ENCODE results near the gene YBX3. TPM values are rescaled to one million over a fixed set of nuclear protein-coding genes. Genes with fewer than 3 reads are reported as not detected.

YBX3 gene
- polyA plus RNA-seq, 1 donor (not counting 4 experiments of a cell fraction or from before 2014, with no cell fraction given), result 170 TPM

DNA sequence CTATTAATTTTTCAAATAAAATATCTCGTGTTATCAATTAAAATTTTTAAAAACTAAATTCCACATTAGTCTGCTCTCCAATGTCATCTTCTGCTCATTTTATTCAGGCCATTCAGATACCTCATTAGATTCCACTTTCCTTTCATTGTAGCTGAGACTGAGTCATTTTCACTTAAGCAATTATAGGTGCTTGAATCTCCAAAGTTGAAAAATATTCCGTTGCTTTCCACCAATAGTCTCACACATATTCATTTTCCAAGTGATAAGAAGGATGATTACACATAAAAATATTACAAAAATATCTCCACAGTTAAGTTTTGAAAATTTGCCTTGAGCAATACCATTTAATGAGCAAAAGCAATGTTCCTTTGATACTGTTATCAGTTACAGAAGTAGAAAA lies 36.5 kb upstream of the YBX3 start:
- no peaks in the 10 kb centered on the region for H4K20me1 ChIP-seq (ENCODE audit: control insufficient read depth, extremely low read depth, insufficient read depth, low read length)
- H3K9me1 ChIP-seq (ENCODE audit: control insufficient read depth, extremely low read depth, insufficient read depth, low read length), result no peaks in the 10 kb centered on the region
- DNase-seq (ENCODE audit: low read depth, low spot score) (no peak), FAIRE-seq (no peak)
- H2AFZ ChIP-seq (ENCODE audit: control insufficient read depth, low read length), result no peak overlapping the region
- H3K4me1 ChIP-seq (ENCODE audit: control insufficient read depth, extremely low read depth, insufficient read depth, low read length), result no peaks in the 10 kb centered on the region
- dilution Hi-C loops (cut with MboI; ENCODE audit: extremely low pct_ligation_motif_present, low sequenced_read_pairs), result no loop called here
- no peak overlapping the region for H3K9ac ChIP-seq (ENCODE audit: control insufficient read depth, extremely low read depth, insufficient read depth, low read length)
- H3K36me3 ChIP-seq (ENCODE audit: control insufficient read depth in 2 of 2, extremely low read depth in 1 of 2, insufficient read depth in 2 of 2, low read length in 2 of 2), result no peaks in the 10 kb centered on the region
- H3K27ac ChIP-seq (ENCODE audit: control insufficient read depth, insufficient read depth, low read length), result no peak overlapping the region
- TF ChIP-seq CTCF (optimal IDR thresholded peaks at IDR 0.05 in 1 of 3, IDR thresholded peaks at IDR 0.05 in 1 of 3, conservative IDR thresholded peaks at IDR 0.05 in 1 of 3; ENCODE audit: extremely low read depth in 1 of 3, insufficient read depth in 2 of 3, low read length in 3 of 3), result no peak
- TF ChIP-seq EZH2 (IDR thresholded peaks at IDR 0.05; ENCODE audit: low read length), result no peak
- H3K4me2 ChIP-seq (ENCODE audit: control insufficient read depth, extremely low read depth, insufficient read depth, low read depth, low read length), result no peak overlapping the region
- no peak overlapping the region for H3K4me3 ChIP-seq (ENCODE audit: control insufficient read depth in 2 of 3, extremely low read depth in 1 of 3, insufficient read depth in 2 of 3, low read depth in 1 of 3, low read length in 3 of 3)
- peaks cover 5% of the 10 kb centered on the region for H3K9me3 ChIP-seq (ENCODE audit: control insufficient read depth, low read depth, low read length)
- H3K79me2 ChIP-seq (ENCODE audit: control insufficient read depth, insufficient read depth, low read length), result no peaks in the 10 kb centered on the region
- H3K27me3 ChIP-seq (ENCODE audit: control insufficient read depth, extremely low read depth, insufficient read depth, low read length), result peaks cover 11% of the 10 kb centered on the region

DNA sequence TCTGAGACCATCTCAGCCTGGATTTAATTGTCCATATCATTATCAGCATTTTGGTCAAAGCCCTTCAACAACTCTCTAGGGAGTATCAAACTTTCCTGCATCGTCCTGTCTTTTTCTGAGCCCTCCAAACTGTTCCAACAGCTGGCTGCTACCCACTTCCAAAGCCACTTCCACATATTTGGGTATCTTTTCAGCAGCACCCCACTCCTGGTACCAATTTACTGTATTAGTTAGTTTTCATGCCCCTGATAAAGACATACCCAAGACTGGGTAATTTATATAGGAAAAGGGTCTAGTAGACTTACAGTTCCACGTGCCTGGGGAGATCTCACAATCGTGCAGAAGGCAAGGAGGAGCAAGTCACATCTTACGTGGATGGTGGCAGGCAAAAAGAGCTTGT lies 33.1 kb upstream of the YBX3 start:
- dilution Hi-C loops (cut with MboI; ENCODE audit: extremely low pct_ligation_motif_present, low sequenced_read_pairs), result no loop called here
- Histone ChIP-seq H3K4me3 (ENCODE audit: control insufficient read depth in 2 of 3, extremely low read depth in 1 of 3, insufficient read depth in 2 of 3, low read depth in 1 of 3, low read length in 3 of 3) (no peak overlapping the region), H3K9me1 (ENCODE audit: control insufficient read depth, extremely low read depth, insufficient read depth, low read length) (no peaks in the 10 kb centered on the region), H3K27me3 (ENCODE audit: control insufficient read depth, extremely low read depth, insufficient read depth, low read length) (no peaks in the 10 kb centered on the region), H3K79me2 (ENCODE audit: control insufficient read depth, insufficient read depth, low read length) (no peaks in the 10 kb centered on the region), H2AFZ (ENCODE audit: control insufficient read depth, low read length) (no peak overlapping the region), H3K4me2 (ENCODE audit: control insufficient read depth, extremely low read depth, insufficient read depth, low read depth, low read length) (no peak overlapping the region), H4K20me1 (ENCODE audit: control insufficient read depth, extremely low read depth, insufficient read depth, low read length) (no peaks in the 10 kb centered on the region), H3K36me3 (ENCODE audit: control insufficient read depth in 2 of 2, extremely low read depth in 1 of 2, insufficient read depth in 2 of 2, low read length in 2 of 2) (no peaks in the 10 kb centered on the region), H3K27ac (ENCODE audit: control insufficient read depth, insufficient read depth, low read length) (no peak overlapping the region), H3K9me3 (ENCODE audit: control insufficient read depth, low read depth, low read length) (peaks cover 5% of the 10 kb centered on the region), H3K9ac (ENCODE audit: control insufficient read depth, extremely low read depth, insufficient read depth, low read length) (no peak overlapping the region), H3K4me1 (ENCODE audit: control insufficient read depth, extremely low read depth, insufficient read depth, low read length) (peaks cover 4% of the 10 kb centered on the region)
- FAIRE-seq (no peak), DNase-seq (ENCODE audit: low read depth, low spot score) (no peak)
- no peak for TF ChIP-seq EZH2 (IDR thresholded peaks at IDR 0.05; ENCODE audit: low read length)
- no peak for TF ChIP-seq CTCF (optimal IDR thresholded peaks at IDR 0.05 in 1 of 3, IDR thresholded peaks at IDR 0.05 in 1 of 3, conservative IDR thresholded peaks at IDR 0.05 in 1 of 3; ENCODE audit: extremely low read depth in 1 of 3, insufficient read depth in 2 of 3, low read length in 3 of 3)
